Glutamatergic neuron (in vitro differentiated cells): Measurements from ENCODE around the gene SLC16A1. TPM values are rescaled to one million over a fixed set of nuclear protein-coding genes. Genes with fewer than 3 reads are reported as not detected.

Experiments
- DNase-seq: peaks from one replicate; pipeline ENCODE4 v3.0.0; 2022
- H3K27ac Mint-ChIP-seq: one replicate; pipeline ENCODE4 v1.8.0; 2020; ENCODE audit warnings: mild to moderate bottlenecking, mixed read lengths, inconsistent platforms; ENCODE audit not compliant: unreplicated experiment
- H3K27me3 Mint-ChIP-seq: one replicate; pipeline ENCODE4 v1.8.0; 2020; ENCODE audit warnings: mild to moderate bottlenecking, moderate library complexity, mixed read lengths, inconsistent platforms; ENCODE audit not compliant: unreplicated experiment
- H3K36me3 Mint-ChIP-seq: one replicate; pipeline ENCODE4 v1.8.0; 2020; ENCODE audit warnings: mild to moderate bottlenecking, mixed read lengths, inconsistent platforms; ENCODE audit not compliant: unreplicated experiment
- H3K4me1 Mint-ChIP-seq: one replicate; pipeline ENCODE4 v1.8.0; 2020; ENCODE audit warnings: mild to moderate bottlenecking, low read depth, mixed read lengths, inconsistent platforms; ENCODE audit not compliant: unreplicated experiment
- H3K4me3 Mint-ChIP-seq: one replicate; pipeline ENCODE4 v1.8.0; 2020; ENCODE audit warnings: mild to moderate bottlenecking, mixed read lengths, inconsistent platforms; ENCODE audit not compliant: unreplicated experiment
- H3K9me3 Mint-ChIP-seq: one replicate; pipeline ENCODE4 v1.8.0; 2020; ENCODE audit warnings: mild to moderate bottlenecking, moderate library complexity, mixed read lengths, inconsistent platforms; ENCODE audit not compliant: unreplicated experiment
- CTCF ChIP-seq: fragments of 200-600 bp; sonication (generic); IDR thresholded peaks from one replicate; pipeline ENCODE4 v1.5.0; 2021; ENCODE audit not compliant: partially characterized antibody, unreplicated experiment
- total RNA-seq: library from RNA; stranded (reverse); fragmentation: NEBNext Ultra II Directional; extraction: Animal tissue kit (Norgen Biotek cat#: 25700); gene quantifications from one replicate; pipeline ENCODE4 v1.2.1, GENCODE V29; 2021; ENCODE audit not compliant: unreplicated experiment

SLC16A1 gene
- total RNA-seq, 1 donor from 2014 or later: 39.5 TPM

- no peak for TF ChIP-seq CTCF
- peaks cover 2% of the 10 kb centered on the region for H3K27me3 Mint-ChIP-seq
- H3K27ac Mint-ChIP-seq: no peak overlapping the region
- no peaks in the 10 kb centered on the region for H3K36me3 Mint-ChIP-seq
- no peaks in the 10 kb centered on the region for H3K9me3 Mint-ChIP-seq
- DNase-seq: no peak
- no peaks in the 10 kb centered on the region for H3K4me1 Mint-ChIP-seq
- no peak overlapping the region for H3K4me3 Mint-ChIP-seq
Measured at GRCh38 chr1:112911506-112912220, 44.3 kb downstream of the SLC16A1 start.

GRCh38 chr1:112909847-112910246, 46.1 kb downstream of the SLC16A1 start:
- Mint-ChIP-seq H3K4me3 (no peak overlapping the region), H3K27me3 (peaks cover 2% of the 10 kb centered on the region), H3K36me3 (no peaks in the 10 kb centered on the region), H3K27ac (no peak overlapping the region), H3K4me1 (no peaks in the 10 kb centered on the region), H3K9me3 (no peaks in the 10 kb centered on the region)
- no peak for TF ChIP-seq CTCF
- no peak for DNase-seq

GRCh38 chr1:112906150-112906698, 49.8 kb downstream of the SLC16A1 start:
- Mint-ChIP-seq H3K9me3 (no peaks in the 10 kb centered on the region), H3K27ac (no peak overlapping the region), H3K27me3 (no peaks in the 10 kb centered on the region), H3K4me1 (no peaks in the 10 kb centered on the region), H3K4me3 (no peak overlapping the region), H3K36me3 (no peaks in the 10 kb centered on the region)
- no peak for DNase-seq
- TF ChIP-seq CTCF: no peak

- H3K27ac Mint-ChIP-seq: no peak overlapping the region
- H3K9me3 Mint-ChIP-seq: no peaks in the 10 kb centered on the region
- DNase-seq: no peak
- no peaks in the 10 kb centered on the region for H3K36me3 Mint-ChIP-seq
- no peak overlapping the region for H3K4me3 Mint-ChIP-seq
- no peaks in the 10 kb centered on the region for H3K27me3 Mint-ChIP-seq
- no peaks in the 10 kb centered on the region for H3K4me1 Mint-ChIP-seq
- TF ChIP-seq CTCF: no peak
Measured at GRCh38 chr1:112905395-112906149, 50.4 kb downstream of the SLC16A1 start.

GRCh38 chr1:112904831-112905261, 51.1 kb downstream of the SLC16A1 start:
- Mint-ChIP-seq H3K9me3 (no peaks in the 10 kb centered on the region), H3K36me3 (no peaks in the 10 kb centered on the region), H3K4me3 (no peak overlapping the region), H3K27me3 (no peaks in the 10 kb centered on the region), H3K4me1 (no peaks in the 10 kb centered on the region), H3K27ac (no peak overlapping the region)
- DNase-seq: no peak
- TF ChIP-seq CTCF: no peak
